Midbrain (tissue), 1 donor: ENCODE data around the gene TFCP2L1.

Experiments used
- DNase-seq: peaks from one replicate; lab custom pipeline; 2025; lab: John Stamatoyannopoulos, UW

Gene TFCP2L1

GRCh38 chr2:121196132-121196848 is 88.7 kb downstream of the TFCP2L1 start:
- DNase-seq = no peak

- no peak for DNase-seq
Measured at GRCh38 chr2:121195036-121195435, 90.0 kb downstream of the TFCP2L1 start.

- DNase-seq = no peak
Measured at GRCh38 chr2:121194626-121195025, 90.4 kb downstream of the TFCP2L1 start.

GRCh38 chr2:121193185-121193584 is 91.8 kb downstream of the TFCP2L1 start:
- no peak for DNase-seq

- DNase-seq = no peak
Measured at GRCh38 chr2:121192576-121192975, 92.4 kb downstream of the TFCP2L1 start.

GRCh38 chr2:121191191-121192170 is 93.5 kb downstream of the TFCP2L1 start:
- no peak for DNase-seq

- no peak for DNase-seq
Measured at GRCh38 chr2:121189661-121190381, 95.2 kb downstream of the TFCP2L1 start.

- DNase-seq = no peak
Measured at GRCh38 chr2:121189011-121189410, 96.0 kb downstream of the TFCP2L1 start.

GRCh38 chr2:121187982-121188411 is 97.0 kb downstream of the TFCP2L1 start:
- no peak for DNase-seq

GRCh38 chr2:121187351-121187981 is 97.5 kb downstream of the TFCP2L1 start:
- DNase-seq = no peak

GRCh38 chr2:121186261-121186660 is 98.7 kb downstream of the TFCP2L1 start:
- DNase-seq = no peak

- peak; percentile 24 for DNase-seq
Measured at GRCh38 chr2:121185571-121186074, 99.4 kb downstream of the TFCP2L1 start.

GRCh38 chr2:121185111-121185510 is 99.9 kb downstream of the TFCP2L1 start:
- DNase-seq = no peak

GRCh38 chr2:121184248-121184862 is 100.6 kb downstream of the TFCP2L1 start:
- DNase-seq = no peak

- no peak for DNase-seq
Measured at GRCh38 chr2:121182520-121182919, 102.5 kb downstream of the TFCP2L1 start.

- DNase-seq = no peak
Measured at GRCh38 chr2:121179467-121179866, 105.5 kb downstream of the TFCP2L1 start.

- no peak for DNase-seq
Measured at GRCh38 chr2:121178730-121179129, 106.3 kb downstream of the TFCP2L1 start.

- DNase-seq = no peak
Measured at GRCh38 chr2:121177896-121178295, 107.1 kb downstream of the TFCP2L1 start.

GRCh38 chr2:121175326-121175725 is 109.7 kb downstream of the TFCP2L1 start:
- no peak for DNase-seq

- DNase-seq = no peak
Measured at GRCh38 chr2:121173806-121174205, 111.2 kb downstream of the TFCP2L1 start.

GRCh38 chr2:121173112-121173511 is 111.9 kb downstream of the TFCP2L1 start:
- DNase-seq = no peak
